ENCODE results near the gene PAX2.

Gene PAX2

DNA sequence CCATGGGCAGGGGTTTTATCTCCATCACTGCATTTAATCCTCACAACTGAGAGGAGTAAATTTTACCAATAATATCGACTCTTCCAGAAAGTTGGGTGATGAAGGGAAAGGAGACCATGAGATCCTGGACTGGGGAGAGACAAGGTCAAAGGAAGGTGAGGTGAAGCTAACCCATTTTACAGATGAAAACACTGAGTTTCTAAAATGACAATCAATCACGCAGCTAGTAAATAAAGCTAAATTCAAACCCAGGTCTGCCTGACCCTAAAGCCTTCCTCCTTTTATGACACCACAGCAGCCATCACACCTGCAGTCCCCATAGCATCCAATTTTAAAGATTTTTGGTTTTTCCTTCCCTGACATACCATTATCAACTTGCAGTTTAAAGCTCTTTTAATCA, 103.4 kb downstream of the PAX2 start:
- no peak for DNase-seq (ENCODE audit: low spot score)

- DNase-seq (ENCODE audit: low spot score): no peak
These were observed 112.9 kb downstream of the PAX2 start for GRCh38 chr10:100858261-100858660.

GRCh38 chr10:100858747-100859483, 113.5 kb downstream of the PAX2 start:
- no peak for DNase-seq (ENCODE audit: low spot score)

GRCh38 chr10:100859484-100859763, 114.0 kb downstream of the PAX2 start:
- no peak for DNase-seq (ENCODE audit: low spot score)

DNA sequence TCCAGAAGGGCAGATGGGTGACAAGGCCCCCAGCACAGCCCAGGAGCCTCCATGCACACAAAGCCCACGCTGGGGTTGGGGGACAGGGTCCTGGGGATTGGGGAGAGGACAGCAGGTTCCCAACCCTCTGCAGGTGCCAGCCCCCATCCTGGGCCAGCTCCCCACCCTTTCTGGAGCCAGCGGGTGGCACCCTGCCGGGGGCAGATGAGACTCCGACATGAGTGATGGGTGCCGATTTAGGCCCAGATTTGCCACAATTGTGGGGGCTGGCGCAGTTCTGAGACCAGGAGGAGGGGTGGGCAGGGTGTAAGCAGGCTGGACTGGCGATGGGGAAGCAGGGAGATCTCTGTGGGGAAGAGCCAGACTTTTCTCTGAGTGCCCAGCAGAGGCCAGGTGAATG, 118.1 kb downstream of the PAX2 start:
- DNase-seq (ENCODE audit: low spot score): no peak

GRCh38 chr10:100864036-100864885, 118.9 kb downstream of the PAX2 start:
- no peak for DNase-seq (ENCODE audit: low spot score)

GRCh38 chr10:100864978-100865377, 119.6 kb downstream of the PAX2 start:
- no peak for DNase-seq (ENCODE audit: low spot score)

DNA sequence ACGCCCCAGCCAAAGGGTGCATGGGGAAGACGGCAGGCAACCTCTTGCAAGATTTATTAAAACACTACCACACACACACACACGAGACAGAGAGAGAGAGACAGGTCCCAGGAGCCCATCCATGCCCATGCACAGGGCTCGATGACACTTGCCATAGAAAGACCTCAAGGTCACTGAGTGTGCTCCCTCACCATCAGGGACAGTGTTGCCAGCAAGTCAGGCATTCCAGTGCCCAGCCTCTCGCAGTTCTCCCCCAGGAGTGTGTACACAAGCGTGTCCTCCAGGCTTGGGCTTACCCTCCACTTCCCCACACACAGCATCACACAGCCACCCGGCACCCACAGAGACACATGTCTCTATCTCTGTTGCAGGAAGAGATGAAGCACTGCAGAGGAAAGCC, 120.6 kb downstream of the PAX2 start:
- DNase-seq (ENCODE audit: low spot score): no peak

- no peak for DNase-seq (ENCODE audit: low spot score)
These were observed 121.3 kb downstream of the PAX2 start for GRCh38 chr10:100866575-100867098.

DNA sequence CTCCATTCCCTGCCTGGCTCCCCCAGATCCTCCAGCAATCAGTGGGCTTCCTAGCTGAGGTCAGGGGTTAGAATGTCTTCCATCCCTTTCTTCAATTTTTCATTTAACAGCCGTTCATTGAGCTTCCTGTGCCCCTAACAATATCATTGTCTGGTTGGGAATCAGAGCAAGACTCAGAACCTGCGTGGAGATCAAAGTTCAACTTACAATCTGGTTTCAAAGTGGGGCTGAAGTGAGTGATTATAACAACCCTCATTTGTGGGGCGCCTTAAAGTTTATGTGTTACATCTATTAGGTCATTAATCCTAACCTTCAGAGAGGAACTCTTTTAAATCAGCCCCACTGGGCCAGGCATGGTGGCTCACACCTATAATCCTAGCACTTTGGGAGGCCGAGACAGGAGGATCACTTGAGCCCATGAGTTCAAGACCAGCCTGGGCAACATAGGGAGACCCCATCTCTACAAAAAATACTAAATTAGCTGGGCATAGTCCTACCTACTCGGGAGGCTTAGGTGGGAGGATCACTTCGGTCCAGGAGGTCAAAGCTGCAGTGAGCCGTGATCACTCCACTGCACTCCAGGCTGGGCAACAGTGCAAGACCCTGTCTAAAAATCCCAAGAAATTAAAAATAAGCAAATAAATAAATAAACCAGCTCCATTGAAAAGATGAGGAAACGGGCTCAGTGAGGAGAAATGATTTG, 122.0 kb downstream of the PAX2 start:
- DNase-seq (ENCODE audit: low spot score): no peak

- DNase-seq (ENCODE audit: low spot score): no peak
These were observed 123.0 kb downstream of the PAX2 start for GRCh38 chr10:100868382-100868781.

- DNase-seq (ENCODE audit: low spot score): no peak
These were observed 124.0 kb downstream of the PAX2 start for GRCh38 chr10:100869399-100869798.

- DNase-seq (ENCODE audit: low spot score): peak; percentile 86
These were observed 126.8 kb downstream of the PAX2 start for GRCh38 chr10:100872034-100872791.

GRCh38 chr10:100873146-100873826, 127.9 kb downstream of the PAX2 start:
- no peak for DNase-seq (ENCODE audit: low spot score)

DNA sequence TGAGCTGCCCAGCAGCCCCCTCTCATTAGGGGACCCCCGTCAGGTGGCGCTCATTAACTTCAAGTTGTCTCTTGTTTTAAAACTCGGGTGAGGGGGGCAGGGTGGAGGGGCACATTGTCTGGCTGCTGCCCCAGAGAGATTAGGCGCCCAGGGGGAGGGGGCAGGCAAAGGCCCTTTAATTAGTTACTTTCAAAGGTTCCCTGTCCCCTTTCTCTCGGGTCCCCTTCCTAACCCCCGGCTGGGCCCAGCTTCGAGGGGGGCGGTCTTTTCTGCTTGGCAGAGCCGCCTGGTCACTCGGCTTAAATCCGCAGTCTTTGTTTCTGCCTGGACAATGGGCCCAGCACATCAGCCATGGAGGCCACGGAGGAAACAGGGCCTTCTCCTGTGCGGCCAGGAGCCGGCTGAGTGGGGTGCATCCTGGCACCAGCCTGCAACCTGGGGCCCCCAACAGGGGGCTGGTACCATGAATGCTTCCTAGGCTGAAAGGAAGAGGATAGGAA, 128.5 kb downstream of the PAX2 start:
- no peak for DNase-seq (ENCODE audit: low spot score)

GRCh38 chr10:100874702-100875483, 129.5 kb downstream of the PAX2 start:
- no peak for DNase-seq (ENCODE audit: low spot score)

GRCh38 chr10:100875484-100876166, 130.2 kb downstream of the PAX2 start:
- DNase-seq (ENCODE audit: low spot score): no peak

DNA sequence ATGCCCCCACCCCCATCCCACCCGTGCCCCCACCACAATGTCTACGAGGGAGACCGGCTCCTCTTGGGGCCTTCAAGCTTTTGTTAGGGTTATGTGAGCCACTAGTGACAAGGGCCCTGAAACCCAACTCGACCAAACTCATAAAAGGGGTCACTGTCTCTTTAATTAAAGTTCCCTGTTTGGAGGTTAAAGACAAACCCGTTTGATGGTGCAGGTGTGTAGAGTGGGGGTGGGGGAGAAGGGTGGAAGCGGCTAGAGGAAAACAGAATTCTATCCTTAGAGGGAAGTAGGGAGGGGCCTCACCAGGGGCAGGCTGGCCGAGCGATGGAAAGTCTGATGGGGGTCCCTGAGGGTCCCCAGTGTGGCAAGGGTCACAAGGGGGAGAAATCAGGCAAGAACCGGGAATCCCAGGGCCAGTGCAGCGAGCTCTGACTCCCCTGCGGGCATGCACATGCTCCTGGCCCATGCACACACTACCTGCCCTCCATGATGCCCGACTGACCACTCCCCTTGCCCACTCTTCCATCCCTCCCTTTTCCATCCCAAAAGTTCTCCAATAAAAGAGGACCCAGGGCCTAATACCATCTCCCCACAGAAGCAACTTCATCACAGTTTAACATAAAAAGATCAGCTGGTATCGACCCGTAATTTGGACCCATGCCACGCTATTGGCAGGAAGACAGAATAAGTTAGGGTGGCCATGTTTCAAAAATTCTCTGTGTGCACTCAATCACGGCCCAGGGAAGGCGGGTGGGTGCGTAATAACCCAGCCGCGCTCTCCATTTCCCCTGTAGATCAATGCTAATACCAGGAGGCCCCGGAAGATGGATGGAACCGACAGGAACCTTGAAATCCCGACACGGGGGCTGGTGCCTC, 131.4 kb downstream of the PAX2 start:
- DNase-seq (ENCODE audit: low spot score): no peak

DNA sequence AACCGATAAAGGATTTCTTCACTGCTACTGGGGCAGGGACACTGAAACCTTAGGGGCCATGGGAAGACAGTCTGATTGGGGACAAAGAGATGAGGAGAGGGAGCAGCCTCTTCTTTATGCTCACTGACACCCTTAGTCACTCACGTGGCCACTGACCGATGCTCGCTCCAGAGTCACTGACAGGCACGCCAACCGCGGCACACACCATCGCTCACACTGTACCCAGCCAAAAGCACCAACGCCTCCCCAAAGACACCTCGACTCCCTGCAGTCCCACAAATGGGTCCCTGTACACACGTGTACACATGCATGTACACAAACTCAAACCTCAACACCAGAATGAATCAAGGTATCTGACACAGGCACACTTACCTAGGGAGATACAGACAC, 132.1 kb downstream of the PAX2 start:
- no peak for DNase-seq (ENCODE audit: low spot score)

Data from HuH-7 (cell line).